H1 (cell line): Measurements from ENCODE around the gene SRSF7. TPM values are rescaled to one million over a fixed set of nuclear protein-coding genes. Genes with fewer than 3 reads are reported as not detected.

ENCODE experiments used
- BCL11A ChIP-seq, 2 experiments: IDR thresholded peaks; one replicate each; pipeline ENCODE4 v1.6.1; 2011; ENCODE audit warnings: low read depth in 2 of 2, low read length in 2 of 2, mild to moderate bottlenecking in 2 of 2
- JUN ChIP-seq: IDR thresholded peaks from 2 replicates; pipeline ENCODE4 v1.6.1; 2011; ENCODE audit warnings: low read depth, mild to moderate bottlenecking, improper control_type of control experiment, low read length
- KDM5A ChIP-seq: fragments of 200-600 bp; IDR thresholded peaks from 2 replicates; pipeline ENCODE4 v1.7.1; 2012; ENCODE audit warnings: mild to moderate bottlenecking, low read length, inconsistent platforms, mixed read lengths
- NRF1 ChIP-seq: IDR thresholded peaks from 2 replicates; pipeline ENCODE4 v1.6.1; 2011; ENCODE audit warnings: mild to moderate bottlenecking, low read depth, low read length, improper control_type of control experiment
- PHF8 ChIP-seq: fragments of 200-600 bp; sonication (generic); conservative IDR thresholded peaks from 2 replicates; pipeline ENCODE4 v1.7.1; 2012; ENCODE audit warnings: low read depth, mild to moderate bottlenecking, inconsistent platforms, low read length, moderate library complexity
- SUZ12 ChIP-seq: fragments of 200-600 bp; sonication (generic); IDR thresholded peaks from 2 replicates; pipeline ENCODE4 v1.6.1; 2012; ENCODE audit warnings: mild to moderate bottlenecking, inconsistent platforms, low read length, moderate library complexity, mixed read lengths
- polyA plus RNA-seq, 7 experiments: library from polyadenylated mRNA; depleted of rRNA in 3 of 7; stranded (reverse) in 5 of 7; unstranded in 2 of 7; fragments of >200 nt in 5 of 7; fragments of 200-250 nt in 2 of 7; gene quantifications; 1 replicate in 5 of 7; 2 replicates in 1 of 7; 4 replicates in 1 of 7; pipeline versions ENCODE4 v1.2.1 to v1.2.3, GENCODE V29; 2011 to 2013; ENCODE audit warnings: missing spikeins in 2 of 7, mixed read lengths in 2 of 7
- total RNA-seq: library from RNA; stranded (reverse); fragmentation: NEBNext Ultra II Directional; extraction: Animal tissue kit (Norgen Biotek cat#: 25700); gene quantifications from 2 replicates; pipeline ENCODE4 v1.2.1, GENCODE V29; 2021
- TF ChIP-seq, protein P1 (sequence below): fragments of 300-600 bp; sonication (generic); IDR thresholded peaks from 2 replicates; pipeline ENCODE4 v1.7.1; 2012; ENCODE audit warnings: low read length, moderate library complexity, mild to moderate bottlenecking, inconsistent platforms; ENCODE audit not compliant: insufficient replicate concordance
- TF ChIP-seq, protein P2 (sequence below), 3 experiments: IDR thresholded peaks; 1 replicate in 2 of 3; 2 replicates in 1 of 3; pipeline versions ENCODE4 v1.5.1 to v1.6.1; 2011; ENCODE audit warnings: low read length in 3 of 3, mild to moderate bottlenecking in 3 of 3, inconsistent platforms in 2 of 3, low read depth in 1 of 3, moderate library complexity in 1 of 3; ENCODE audit not compliant: insufficient read depth in 1 of 3; ENCODE audit errors: control extremely low read depth in 1 of 3
- TF ChIP-seq, protein P3 (sequence below): IDR thresholded peaks from 2 replicates; pipeline ENCODE4 v1.6.1; 2012; ENCODE audit warnings: inconsistent platforms

Gene SRSF7
- total and polyA plus RNA-seq, 2 of the 8 experiments (the other 6 are each of a cell fraction or from before 2014, with no cell fraction given), result 370 to 415 TPM

- TF ChIP-seq, protein P1, sequence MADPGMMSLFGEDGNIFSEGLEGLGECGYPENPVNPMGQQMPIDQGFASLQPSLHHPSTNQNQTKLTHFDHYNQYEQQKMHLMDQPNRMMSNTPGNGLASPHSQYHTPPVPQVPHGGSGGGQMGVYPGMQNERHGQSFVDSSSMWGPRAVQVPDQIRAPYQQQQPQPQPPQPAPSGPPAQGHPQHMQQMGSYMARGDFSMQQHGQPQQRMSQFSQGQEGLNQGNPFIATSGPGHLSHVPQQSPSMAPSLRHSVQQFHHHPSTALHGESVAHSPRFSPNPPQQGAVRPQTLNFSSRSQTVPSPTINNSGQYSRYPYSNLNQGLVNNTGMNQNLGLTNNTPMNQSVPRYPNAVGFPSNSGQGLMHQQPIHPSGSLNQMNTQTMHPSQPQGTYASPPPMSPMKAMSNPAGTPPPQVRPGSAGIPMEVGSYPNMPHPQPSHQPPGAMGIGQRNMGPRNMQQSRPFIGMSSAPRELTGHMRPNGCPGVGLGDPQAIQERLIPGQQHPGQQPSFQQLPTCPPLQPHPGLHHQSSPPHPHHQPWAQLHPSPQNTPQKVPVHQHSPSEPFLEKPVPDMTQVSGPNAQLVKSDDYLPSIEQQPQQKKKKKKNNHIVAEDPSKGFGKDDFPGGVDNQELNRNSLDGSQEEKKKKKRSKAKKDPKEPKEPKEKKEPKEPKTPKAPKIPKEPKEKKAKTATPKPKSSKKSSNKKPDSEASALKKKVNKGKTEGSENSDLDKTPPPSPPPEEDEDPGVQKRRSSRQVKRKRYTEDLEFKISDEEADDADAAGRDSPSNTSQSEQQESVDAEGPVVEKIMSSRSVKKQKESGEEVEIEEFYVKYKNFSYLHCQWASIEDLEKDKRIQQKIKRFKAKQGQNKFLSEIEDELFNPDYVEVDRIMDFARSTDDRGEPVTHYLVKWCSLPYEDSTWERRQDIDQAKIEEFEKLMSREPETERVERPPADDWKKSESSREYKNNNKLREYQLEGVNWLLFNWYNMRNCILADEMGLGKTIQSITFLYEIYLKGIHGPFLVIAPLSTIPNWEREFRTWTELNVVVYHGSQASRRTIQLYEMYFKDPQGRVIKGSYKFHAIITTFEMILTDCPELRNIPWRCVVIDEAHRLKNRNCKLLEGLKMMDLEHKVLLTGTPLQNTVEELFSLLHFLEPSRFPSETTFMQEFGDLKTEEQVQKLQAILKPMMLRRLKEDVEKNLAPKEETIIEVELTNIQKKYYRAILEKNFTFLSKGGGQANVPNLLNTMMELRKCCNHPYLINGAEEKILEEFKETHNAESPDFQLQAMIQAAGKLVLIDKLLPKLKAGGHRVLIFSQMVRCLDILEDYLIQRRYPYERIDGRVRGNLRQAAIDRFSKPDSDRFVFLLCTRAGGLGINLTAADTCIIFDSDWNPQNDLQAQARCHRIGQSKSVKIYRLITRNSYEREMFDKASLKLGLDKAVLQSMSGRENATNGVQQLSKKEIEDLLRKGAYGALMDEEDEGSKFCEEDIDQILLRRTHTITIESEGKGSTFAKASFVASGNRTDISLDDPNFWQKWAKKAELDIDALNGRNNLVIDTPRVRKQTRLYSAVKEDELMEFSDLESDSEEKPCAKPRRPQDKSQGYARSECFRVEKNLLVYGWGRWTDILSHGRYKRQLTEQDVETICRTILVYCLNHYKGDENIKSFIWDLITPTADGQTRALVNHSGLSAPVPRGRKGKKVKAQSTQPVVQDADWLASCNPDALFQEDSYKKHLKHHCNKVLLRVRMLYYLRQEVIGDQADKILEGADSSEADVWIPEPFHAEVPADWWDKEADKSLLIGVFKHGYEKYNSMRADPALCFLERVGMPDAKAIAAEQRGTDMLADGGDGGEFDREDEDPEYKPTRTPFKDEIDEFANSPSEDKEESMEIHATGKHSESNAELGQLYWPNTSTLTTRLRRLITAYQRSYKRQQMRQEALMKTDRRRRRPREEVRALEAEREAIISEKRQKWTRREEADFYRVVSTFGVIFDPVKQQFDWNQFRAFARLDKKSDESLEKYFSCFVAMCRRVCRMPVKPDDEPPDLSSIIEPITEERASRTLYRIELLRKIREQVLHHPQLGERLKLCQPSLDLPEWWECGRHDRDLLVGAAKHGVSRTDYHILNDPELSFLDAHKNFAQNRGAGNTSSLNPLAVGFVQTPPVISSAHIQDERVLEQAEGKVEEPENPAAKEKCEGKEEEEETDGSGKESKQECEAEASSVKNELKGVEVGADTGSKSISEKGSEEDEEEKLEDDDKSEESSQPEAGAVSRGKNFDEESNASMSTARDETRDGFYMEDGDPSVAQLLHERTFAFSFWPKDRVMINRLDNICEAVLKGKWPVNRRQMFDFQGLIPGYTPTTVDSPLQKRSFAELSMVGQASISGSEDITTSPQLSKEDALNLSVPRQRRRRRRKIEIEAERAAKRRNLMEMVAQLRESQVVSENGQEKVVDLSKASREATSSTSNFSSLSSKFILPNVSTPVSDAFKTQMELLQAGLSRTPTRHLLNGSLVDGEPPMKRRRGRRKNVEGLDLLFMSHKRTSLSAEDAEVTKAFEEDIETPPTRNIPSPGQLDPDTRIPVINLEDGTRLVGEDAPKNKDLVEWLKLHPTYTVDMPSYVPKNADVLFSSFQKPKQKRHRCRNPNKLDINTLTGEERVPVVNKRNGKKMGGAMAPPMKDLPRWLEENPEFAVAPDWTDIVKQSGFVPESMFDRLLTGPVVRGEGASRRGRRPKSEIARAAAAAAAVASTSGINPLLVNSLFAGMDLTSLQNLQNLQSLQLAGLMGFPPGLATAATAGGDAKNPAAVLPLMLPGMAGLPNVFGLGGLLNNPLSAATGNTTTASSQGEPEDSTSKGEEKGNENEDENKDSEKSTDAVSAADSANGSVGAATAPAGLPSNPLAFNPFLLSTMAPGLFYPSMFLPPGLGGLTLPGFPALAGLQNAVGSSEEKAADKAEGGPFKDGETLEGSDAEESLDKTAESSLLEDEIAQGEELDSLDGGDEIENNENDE, result no peak
- no peak for TF ChIP-seq JUN
- TF ChIP-seq, protein P2, sequence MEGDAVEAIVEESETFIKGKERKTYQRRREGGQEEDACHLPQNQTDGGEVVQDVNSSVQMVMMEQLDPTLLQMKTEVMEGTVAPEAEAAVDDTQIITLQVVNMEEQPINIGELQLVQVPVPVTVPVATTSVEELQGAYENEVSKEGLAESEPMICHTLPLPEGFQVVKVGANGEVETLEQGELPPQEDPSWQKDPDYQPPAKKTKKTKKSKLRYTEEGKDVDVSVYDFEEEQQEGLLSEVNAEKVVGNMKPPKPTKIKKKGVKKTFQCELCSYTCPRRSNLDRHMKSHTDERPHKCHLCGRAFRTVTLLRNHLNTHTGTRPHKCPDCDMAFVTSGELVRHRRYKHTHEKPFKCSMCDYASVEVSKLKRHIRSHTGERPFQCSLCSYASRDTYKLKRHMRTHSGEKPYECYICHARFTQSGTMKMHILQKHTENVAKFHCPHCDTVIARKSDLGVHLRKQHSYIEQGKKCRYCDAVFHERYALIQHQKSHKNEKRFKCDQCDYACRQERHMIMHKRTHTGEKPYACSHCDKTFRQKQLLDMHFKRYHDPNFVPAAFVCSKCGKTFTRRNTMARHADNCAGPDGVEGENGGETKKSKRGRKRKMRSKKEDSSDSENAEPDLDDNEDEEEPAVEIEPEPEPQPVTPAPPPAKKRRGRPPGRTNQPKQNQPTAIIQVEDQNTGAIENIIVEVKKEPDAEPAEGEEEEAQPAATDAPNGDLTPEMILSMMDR (IDR thresholded peaks at IDR 0.05; ENCODE audit: control extremely low read depth in 1 of 3, insufficient read depth in 1 of 3, low read depth in 1 of 3, low read length in 3 of 3), result no peak
- TF ChIP-seq SUZ12, result no peak
- TF ChIP-seq, protein P3, sequence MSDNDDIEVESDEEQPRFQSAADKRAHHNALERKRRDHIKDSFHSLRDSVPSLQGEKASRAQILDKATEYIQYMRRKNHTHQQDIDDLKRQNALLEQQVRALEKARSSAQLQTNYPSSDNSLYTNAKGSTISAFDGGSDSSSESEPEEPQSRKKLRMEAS, result no peak
- TF ChIP-seq NRF1, result no peak
- no peak for TF ChIP-seq KDM5A
- no peak for TF ChIP-seq PHF8
- no peak for TF ChIP-seq BCL11A (IDR thresholded peaks at IDR 0.05; ENCODE audit: low read depth in 2 of 2, low read length in 2 of 2)
These were observed 38.7 kb downstream of the SRSF7 start (continued) for GRCh38 chr2:38712413-38712812.
